Neural cell (in vitro differentiated cells): Measurements from ENCODE around the gene PPP1R1A. TPM values are rescaled to one million over a fixed set of nuclear protein-coding genes. Genes with fewer than 3 reads are reported as not detected.

Source experiments
- H2AFZ ChIP-seq: fragments of 200-600, 300-800 bp; sonication (generic), shearing (Covaris generic); 2 replicates; pipeline ENCODE4 v1.6.0; 2014; ENCODE audit warnings: low read depth, mild to moderate bottlenecking, antibody characterized with exemption, low read length, moderate library complexity
- H3F3A ChIP-seq: fragments of 200-600 bp; shearing (Covaris generic); 2 replicates; pipeline ENCODE4 v1.6.1; 2016; ENCODE audit warnings: mild to moderate bottlenecking, moderate library complexity, mixed read lengths, antibody characterized with exemption, low read length; ENCODE audit not compliant: insufficient read depth, poor library complexity, severe bottlenecking
- H3K27ac ChIP-seq: fragments of 200-600, 300-800 bp; sonication (generic), shearing (Covaris generic); 2 replicates; pipeline ENCODE4 v1.5.1; 2014; ENCODE audit warnings: mild to moderate bottlenecking, low read length, moderate library complexity
- H3K27me3 ChIP-seq: fragments of 300-800, 200-600 bp; sonication (generic), shearing (Covaris generic); 2 replicates; pipeline ENCODE4 v1.6.0; 2014; ENCODE audit warnings: mild to moderate bottlenecking, low read depth, low read length, moderate library complexity; ENCODE audit not compliant: insufficient read depth
- H3K36me3 ChIP-seq: fragments of 300-800, 200-600 bp; sonication (generic), shearing (Covaris generic); 2 replicates; pipeline ENCODE4 v1.5.1; 2014; ENCODE audit warnings: mild to moderate bottlenecking, antibody characterized with exemption, low read length, moderate library complexity; ENCODE audit not compliant: insufficient read depth
- H3K4me2 ChIP-seq: fragments of 300-800, 200-600 bp; sonication (generic), shearing (Covaris generic); 2 replicates; pipeline ENCODE4 v1.6.0; 2014; ENCODE audit warnings: mild to moderate bottlenecking, low read length
- H3K4me3 ChIP-seq: fragments of 300-800, 200-600 bp; sonication (generic), shearing (Covaris generic); 2 replicates; pipeline ENCODE4 v1.5.1; 2014; ENCODE audit warnings: mild to moderate bottlenecking, low read length, moderate library complexity
- H3K79me2 ChIP-seq: fragments of 200-600 bp; shearing (Covaris generic); replicated peaks from 2 replicates; pipeline ENCODE4 v1.6.0; 2014; ENCODE audit warnings: mild to moderate bottlenecking, low read length, moderate library complexity; ENCODE audit not compliant: insufficient read depth
- H3K9ac ChIP-seq: fragments of 300-800, 200-600 bp; sonication (generic), shearing (Covaris generic); 2 replicates; pipeline ENCODE4 v1.6.1; 2016; ENCODE audit warnings: mild to moderate bottlenecking, low read length, mixed read lengths
- H3K9me2 ChIP-seq: fragments of 200-600 bp; shearing (Covaris generic); 2 replicates; pipeline ENCODE4 v1.6.1; 2016; ENCODE audit warnings: mild to moderate bottlenecking, low read length, mixed read lengths; ENCODE audit not compliant: insufficient read depth
- H3K9me3 ChIP-seq: fragments of 200-600, 300-800 bp; sonication (generic), shearing (Covaris generic); 2 replicates; pipeline ENCODE4 v1.6.1; 2016; ENCODE audit warnings: mild to moderate bottlenecking, mixed run types, low read length, moderate library complexity, mixed read lengths
- H4K20me1 ChIP-seq: fragments of 200-600 bp; shearing (Covaris generic); 2 replicates; pipeline ENCODE4 v1.6.1; 2016; ENCODE audit warnings: mild to moderate bottlenecking, mixed run types; ENCODE audit not compliant: insufficient read depth
- CTCF ChIP-seq: fragments of 450-650 bp; IDR thresholded peaks from 2 replicates; pipeline ENCODE4 v1.5.1; 2014; ENCODE audit warnings: antibody characterized with exemption, mild to moderate bottlenecking, moderate library complexity; ENCODE audit not compliant: poor library complexity, severe bottlenecking
- EP300 ChIP-seq: fragments of 450-650 bp; conservative IDR thresholded peaks from 2 replicates; pipeline ENCODE4 v1.6.1; 2014; ENCODE audit warnings: antibody characterized with exemption, mild to moderate bottlenecking, moderate library complexity; ENCODE audit not compliant: poor library complexity, severe bottlenecking
- EZH2 ChIP-seq: fragments of 200-600, 300-800 bp; shearing (Covaris generic), sonication (generic); IDR thresholded peaks from 2 replicates; pipeline ENCODE4 v1.6.1; 2014; ENCODE audit warnings: antibody characterized with exemption, low read length, borderline replicate concordance, mild to moderate bottlenecking; ENCODE audit not compliant: insufficient read depth, poor library complexity, severe bottlenecking
- MXI1 ChIP-seq: fragments of 450-650 bp; conservative IDR thresholded peaks from 2 replicates; pipeline ENCODE4 v1.6.1; 2014; ENCODE audit warnings: antibody characterized with exemption, mild to moderate bottlenecking; ENCODE audit not compliant: poor library complexity, severe bottlenecking
- POLR2AphosphoS5 ChIP-seq: IDR thresholded peaks from 2 replicates; pipeline ENCODE4 v1.6.1; 2012
- RAD21 ChIP-seq: fragments of 450-650 bp; conservative IDR thresholded peaks from 2 replicates; pipeline ENCODE4 v1.6.1; 2014; ENCODE audit warnings: antibody characterized with exemption, mild to moderate bottlenecking, moderate library complexity
- REST ChIP-seq: IDR thresholded peaks from 2 replicates; pipeline ENCODE4 v1.6.1; 2012; ENCODE audit warnings: borderline replicate concordance
- SMC3 ChIP-seq: fragments of 450-650 bp; conservative IDR thresholded peaks from 2 replicates; pipeline ENCODE4 v1.6.1; 2014; ENCODE audit warnings: antibody characterized with exemption, mild to moderate bottlenecking, moderate library complexity; ENCODE audit not compliant: poor library complexity
- TAF1 ChIP-seq: IDR thresholded peaks from 2 replicates; pipeline ENCODE4 v1.6.1; 2012; ENCODE audit warnings: low read depth
- polyA plus RNA-seq: library from polyadenylated mRNA; depleted of rRNA; stranded (reverse); fragments of >200 nt; gene quantifications from 2 replicates; pipeline ENCODE4 v1.2.3, GENCODE V29; 2014

Gene PPP1R1A
- polyA plus RNA-seq, 1 donor from 2014 or later = 28.9 TPM

- Histone ChIP-seq H3K9me2 (no peaks in the 10 kb centered on the region), H4K20me1 (no peaks in the 10 kb centered on the region), H3K27me3 (peaks cover 2% of the 10 kb centered on the region), H3F3A (no peaks in the 10 kb centered on the region), H3K9me3 (no peaks in the 10 kb centered on the region), H3K79me2 (no peaks in the 10 kb centered on the region), H2AFZ (no peak overlapping the region), H3K36me3 (no peaks in the 10 kb centered on the region), H3K9ac (no peak overlapping the region), H3K4me3 (no peak overlapping the region), H3K27ac (no peak overlapping the region), H3K4me2 (no peak overlapping the region)
- no peak for TF ChIP-seq EP300
- no peak for TF ChIP-seq REST
- TF ChIP-seq EZH2 = no peak
- TF ChIP-seq CTCF = no peak
- no peak for TF ChIP-seq RAD21
- no peak for TF ChIP-seq SMC3
- no peak for TF ChIP-seq MXI1
- TF ChIP-seq TAF1 = no peak
Observed at GRCh38 chr12:54535474-54535873, 53.0 kb downstream of the PPP1R1A start.

- Histone ChIP-seq H3K4me2 (no peak overlapping the region), H3K79me2 (no peaks in the 10 kb centered on the region), H3K4me3 (peak overlapping the region; percentile 15), H3K9me3 (no peaks in the 10 kb centered on the region), H3K27me3 (peaks cover 2% of the 10 kb centered on the region), H4K20me1 (no peaks in the 10 kb centered on the region), H3K36me3 (no peaks in the 10 kb centered on the region), H3K9me2 (no peaks in the 10 kb centered on the region), H3K9ac (no peak overlapping the region), H3F3A (no peaks in the 10 kb centered on the region), H2AFZ (no peak overlapping the region), H3K27ac (no peak overlapping the region)
- no peak for TF ChIP-seq TAF1
- TF ChIP-seq MXI1 = no peak
- no peak for TF ChIP-seq POLR2AphosphoS5
- TF ChIP-seq EP300 = no peak
- TF ChIP-seq CTCF = no peak
- TF ChIP-seq SMC3 = no peak
- TF ChIP-seq REST = no peak
- no peak for TF ChIP-seq RAD21
- no peak for TF ChIP-seq EZH2
Observed at GRCh38 chr12:54529581-54529980, 58.9 kb downstream of the PPP1R1A start.
